Suprapubic skin (tissue), 4 donors: Measurements from ENCODE around the gene IL27RA. TPM values are rescaled to one million over a fixed set of nuclear protein-coding genes. Genes with fewer than 3 reads are reported as not detected.

Experiments
- DNase-seq, 2 donors: peaks; one replicate each; pipeline ENCODE4 v3.0.0-alpha.2; 2019; ENCODE audit warnings: low spot score in 2 of 2
- H3K27ac ChIP-seq: fragments of 200-600 bp; sonication (generic); one replicate; pipeline ENCODE4 v1.5.1; 2019
- H3K27me3 ChIP-seq: fragments of 200-600 bp; sonication (generic); one replicate; pipeline ENCODE4 v1.5.1; 2019
- H3K36me3 ChIP-seq: fragments of 200-600 bp; sonication (generic); one replicate; pipeline ENCODE4 v1.5.1; 2019
- H3K4me1 ChIP-seq: fragments of 200-600 bp; sonication (generic); one replicate; pipeline ENCODE4 v1.5.1; 2019
- H3K4me3 ChIP-seq: fragments of 200-600 bp; sonication (generic); one replicate; pipeline ENCODE4 v1.5.1; 2019; ENCODE audit warnings: mild to moderate bottlenecking
- H3K9me3 ChIP-seq: fragments of 200-600 bp; sonication (generic); one replicate; pipeline ENCODE4 v1.5.1; 2019
- EP300 ChIP-seq: sonication (generic); formaldehyde crosslinking; IDR thresholded peaks from one replicate; pipeline ENCODE4 v1.6.1; 2017; ENCODE audit warnings: antibody characterized with exemption
- POLR2A ChIP-seq, 2 donors: fragments of 450-650 bp; IDR thresholded peaks; one replicate each; pipeline ENCODE4 v1.6.1; 2017; ENCODE audit warnings: antibody characterized with exemption in 2 of 2, mild to moderate bottlenecking in 2 of 2, moderate library complexity in 2 of 2
- POLR2AphosphoS5 ChIP-seq, 3 donors: sonication (generic); formaldehyde crosslinking; IDR thresholded peaks; one replicate each; pipeline ENCODE4 v1.6.1; 2017; ENCODE audit warnings: antibody characterized with exemption in 3 of 3
- WGBS: methylation state at CpG from one replicate; pipeline ENCODE4 v1.1.5; 2018; 5-methylcytosine and 5-hydroxymethylcytosine counted together
- total RNA-seq, 4 donors: library from RNA; depleted of rRNA; stranded (reverse); fragments of >200 nt; gene quantifications; one replicate each; pipeline ENCODE4 v1.1.0, GENCODE V29; 2016
- TF ChIP-seq, protein P1 (sequence below), 2 donors: fragments of 200-600 bp in 1 of 2; fragments of 450-650 bp in 1 of 2; sonication (generic) in 1 of 2; IDR thresholded peaks; one replicate each; pipeline ENCODE4 v1.5.1; 2016 to 2019; ENCODE audit warnings: antibody characterized with exemption in 2 of 2, mild to moderate bottlenecking in 1 of 2, moderate library complexity in 1 of 2

The IL27RA gene
- total RNA-seq, 4 donors from 2014 or later, result 0.76 to 2.5 (median 1.5) TPM

DNA sequence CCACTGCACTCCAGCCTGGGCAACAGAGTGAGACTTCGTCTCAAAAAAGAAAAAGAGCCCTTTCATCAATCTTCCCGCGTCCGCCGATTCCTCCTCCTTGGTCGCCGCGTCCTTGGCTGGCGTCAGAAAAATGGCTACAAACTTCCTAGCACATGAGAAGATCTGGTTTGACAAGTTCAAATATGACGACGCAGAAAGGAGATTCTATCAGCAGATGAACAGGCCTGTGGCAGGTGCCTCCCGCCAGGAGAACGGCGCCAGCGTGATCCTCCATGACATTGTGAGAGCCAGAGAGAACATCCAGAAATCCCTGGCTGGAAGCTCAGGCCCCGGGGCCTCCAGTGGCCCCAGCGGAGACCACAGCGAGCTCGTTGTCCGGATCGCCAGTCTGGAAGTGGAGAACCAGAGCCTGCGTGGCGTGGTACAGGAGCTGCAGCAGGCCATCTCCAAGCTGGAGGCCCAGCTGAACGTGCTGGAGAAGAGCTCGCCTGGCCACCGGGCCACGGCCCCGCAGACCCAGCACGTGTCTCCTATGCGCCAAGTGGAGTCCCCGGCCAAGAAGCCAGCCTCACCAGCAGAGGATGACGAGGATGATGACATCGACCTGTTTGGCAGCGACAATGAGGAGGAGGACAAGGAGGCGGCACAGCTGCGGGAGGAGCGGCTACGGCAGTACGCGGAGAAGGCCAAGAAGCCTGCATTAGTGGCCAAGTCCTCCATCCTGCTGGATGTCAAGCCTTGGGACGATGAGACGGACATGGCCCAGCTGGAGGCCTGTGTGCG is 38.9 kb downstream of the IL27RA start:
- H3K4me1 ChIP-seq, result peaks cover 38% of the 10 kb centered on the region
- no peaks in the 10 kb centered on the region for H3K27me3 ChIP-seq
- no peak for TF ChIP-seq POLR2A (IDR thresholded peaks at IDR 0.05)
- TF ChIP-seq, protein P1, sequence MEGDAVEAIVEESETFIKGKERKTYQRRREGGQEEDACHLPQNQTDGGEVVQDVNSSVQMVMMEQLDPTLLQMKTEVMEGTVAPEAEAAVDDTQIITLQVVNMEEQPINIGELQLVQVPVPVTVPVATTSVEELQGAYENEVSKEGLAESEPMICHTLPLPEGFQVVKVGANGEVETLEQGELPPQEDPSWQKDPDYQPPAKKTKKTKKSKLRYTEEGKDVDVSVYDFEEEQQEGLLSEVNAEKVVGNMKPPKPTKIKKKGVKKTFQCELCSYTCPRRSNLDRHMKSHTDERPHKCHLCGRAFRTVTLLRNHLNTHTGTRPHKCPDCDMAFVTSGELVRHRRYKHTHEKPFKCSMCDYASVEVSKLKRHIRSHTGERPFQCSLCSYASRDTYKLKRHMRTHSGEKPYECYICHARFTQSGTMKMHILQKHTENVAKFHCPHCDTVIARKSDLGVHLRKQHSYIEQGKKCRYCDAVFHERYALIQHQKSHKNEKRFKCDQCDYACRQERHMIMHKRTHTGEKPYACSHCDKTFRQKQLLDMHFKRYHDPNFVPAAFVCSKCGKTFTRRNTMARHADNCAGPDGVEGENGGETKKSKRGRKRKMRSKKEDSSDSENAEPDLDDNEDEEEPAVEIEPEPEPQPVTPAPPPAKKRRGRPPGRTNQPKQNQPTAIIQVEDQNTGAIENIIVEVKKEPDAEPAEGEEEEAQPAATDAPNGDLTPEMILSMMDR (IDR thresholded peaks at IDR 0.05), result no peak
- TF ChIP-seq POLR2AphosphoS5 (IDR thresholded peaks at IDR 0.05), result no peak
- peak overlapping the region; percentile 72 for H3K27ac ChIP-seq
- H3K4me3 ChIP-seq, result no peak overlapping the region
- H3K9me3 ChIP-seq, result no peaks in the 10 kb centered on the region
- H3K36me3 ChIP-seq, result no peaks in the 10 kb centered on the region
- WGBS, result 84% methylated on average over 39 of the region's 43 CpGs
- no peak for DNase-seq

DNA sequence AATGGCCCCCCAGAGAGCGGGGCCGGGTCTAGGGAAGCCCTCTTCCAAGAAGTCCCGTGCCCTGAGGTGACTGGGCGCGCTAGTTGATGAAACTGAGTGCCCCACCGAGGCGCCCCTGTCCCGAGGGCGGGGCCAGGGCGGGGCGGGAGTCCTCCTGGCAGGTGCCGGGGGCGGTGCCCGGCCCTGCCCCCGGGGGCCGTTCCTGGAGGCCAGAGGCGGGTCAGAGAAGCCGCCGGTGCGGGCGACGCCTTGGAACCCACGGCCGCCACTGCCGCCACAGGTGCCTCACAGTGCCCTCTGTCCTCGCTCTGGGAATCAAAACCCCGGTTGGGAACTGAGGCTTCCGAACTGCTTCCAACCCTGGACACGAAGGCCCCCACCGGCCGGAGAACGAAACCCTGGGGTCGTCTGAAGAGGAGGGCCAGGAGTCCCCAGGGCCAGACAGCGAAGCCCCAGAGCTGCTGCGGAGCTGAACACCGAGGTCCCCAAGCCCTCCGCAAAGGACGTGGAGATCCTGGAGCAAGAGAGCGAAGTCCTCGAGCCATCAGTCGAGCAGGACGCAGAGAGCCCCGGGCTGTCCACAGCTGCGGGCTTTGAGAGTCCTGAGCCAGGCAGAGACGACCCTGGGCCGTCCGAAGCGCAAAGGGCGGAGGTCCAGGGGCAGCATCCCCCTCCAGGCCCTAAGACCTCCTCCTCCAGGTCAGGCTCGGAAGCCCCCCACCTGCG is 41.1 kb downstream of the IL27RA start, which contains the start of gene MISP3:
Gene MISP3 (plus strand): TSS at position 252 of the 726 bp plus-strand sequence. CDS start 524 bp downstream, outside the sequence.
- H3K9me3 ChIP-seq, result no peaks in the 10 kb centered on the region
- peak within 1 kb of the TSS; percentile 86 for H3K4me3 ChIP-seq
- H3K27ac ChIP-seq, result peak within 1 kb of the TSS; percentile 92
- no peak for TF ChIP-seq EP300
- TF ChIP-seq POLR2AphosphoS5 (IDR thresholded peaks at IDR 0.05), result no peak
- TF ChIP-seq, protein P1 (IDR thresholded peaks at IDR 0.05), result no peak
- TF ChIP-seq POLR2A (IDR thresholded peaks at IDR 0.05), result no peak
- no peaks in the 10 kb centered on the region for H3K36me3 ChIP-seq
- peaks cover 41% of the 10 kb centered on the region for H3K4me1 ChIP-seq
- WGBS, result 0% methylated on average over 1 of the region's 51 CpGs
- DNase-seq, result no peak
- H3K27me3 ChIP-seq, result no peaks in the 10 kb centered on the region

DNA sequence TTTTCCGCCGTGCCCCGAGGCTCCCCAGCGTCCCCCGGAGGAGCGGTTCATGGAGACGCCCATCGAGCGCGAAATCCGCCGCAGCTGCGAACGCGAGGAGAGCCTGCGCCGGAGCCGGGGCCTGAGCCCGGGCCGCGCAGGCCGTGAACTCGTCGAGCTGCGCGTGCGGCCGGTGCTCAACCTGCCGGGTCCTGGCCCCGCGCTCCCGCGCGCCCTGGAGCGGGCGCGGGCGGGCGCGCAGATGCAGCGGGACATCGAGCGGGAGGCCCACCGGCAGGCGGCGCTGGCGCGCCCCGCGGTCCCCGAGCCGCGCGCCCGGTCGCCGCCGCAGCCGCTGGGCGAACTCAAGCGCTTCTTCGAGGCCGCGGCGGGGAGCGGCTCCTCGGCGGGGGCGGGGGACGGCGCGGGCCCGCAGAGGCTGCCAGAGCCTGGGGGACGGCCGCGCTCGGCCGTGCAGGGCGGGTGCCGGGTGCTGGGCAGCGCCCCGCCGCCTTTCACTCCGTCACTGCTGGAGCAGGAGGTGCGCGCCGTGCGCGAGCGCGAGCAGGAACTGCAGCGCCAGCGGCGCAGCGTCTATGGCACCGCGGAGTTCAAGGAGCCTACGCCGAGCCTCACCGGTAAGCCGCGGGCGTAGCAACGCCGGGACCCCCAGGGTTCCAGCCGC is 41.8 kb downstream of the IL27RA start:
- WGBS, result 0% methylated on average over 35 of the region's 106 CpGs
- peaks cover 41% of the 10 kb centered on the region for H3K4me1 ChIP-seq
- no peak for DNase-seq
- peak overlapping the region; percentile 92 for H3K27ac ChIP-seq
- peak overlapping the region; percentile 86 for H3K4me3 ChIP-seq
- no peaks in the 10 kb centered on the region for H3K27me3 ChIP-seq
- H3K36me3 ChIP-seq, result no peaks in the 10 kb centered on the region
- TF ChIP-seq, protein P1 (IDR thresholded peaks at IDR 0.05), result peak; percentile 47 to 80
- no peak for TF ChIP-seq EP300
- peak in 1 of 2 donors; percentile 31 for TF ChIP-seq POLR2A (IDR thresholded peaks at IDR 0.05)
- no peak for TF ChIP-seq POLR2AphosphoS5 (IDR thresholded peaks at IDR 0.05)
- H3K9me3 ChIP-seq, result no peaks in the 10 kb centered on the region

DNA sequence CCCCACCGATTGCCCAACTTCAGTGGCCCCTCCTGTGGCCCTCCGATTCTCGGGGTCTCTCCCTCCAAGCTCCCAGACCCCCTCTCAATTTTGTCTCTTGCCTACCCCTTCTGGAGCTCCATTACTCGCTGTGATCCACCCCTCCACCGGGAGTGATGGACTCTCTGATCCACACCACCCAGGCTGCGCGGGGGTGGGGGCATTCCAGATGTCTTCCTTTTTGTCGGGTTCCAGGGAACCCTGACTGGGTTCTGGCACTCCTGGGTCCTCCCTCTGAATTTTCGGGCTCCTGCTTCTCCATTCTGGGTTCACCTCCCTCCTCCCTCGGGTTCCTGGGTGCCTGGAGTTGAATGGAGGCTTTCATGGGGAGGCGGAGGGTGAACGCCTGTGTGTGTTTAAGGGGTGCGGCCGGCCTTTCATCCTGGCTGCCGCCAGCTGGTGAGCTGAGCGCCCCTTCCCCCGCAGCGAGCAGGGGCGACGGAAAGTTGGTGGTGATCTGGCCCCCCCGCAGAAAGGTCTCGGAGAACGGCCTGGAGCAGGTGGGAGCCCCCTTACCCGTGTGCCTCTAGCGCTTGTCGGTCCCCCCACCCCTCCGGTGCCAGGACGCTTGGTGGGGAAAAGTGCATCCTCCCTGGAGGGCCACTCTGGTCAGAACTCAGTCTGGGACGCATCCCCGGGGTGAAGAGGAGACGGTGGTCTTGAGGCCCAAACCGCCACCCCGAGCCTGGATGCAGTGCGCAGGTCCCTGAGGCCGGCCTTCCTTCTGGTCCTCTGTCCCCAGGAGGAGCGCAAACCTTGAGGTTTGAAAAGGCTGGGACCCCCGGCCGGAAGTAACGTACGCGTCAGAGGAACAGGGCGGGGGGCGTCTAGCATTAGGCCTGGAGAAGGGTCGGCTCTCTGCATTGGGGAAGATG is 42.6 kb downstream of the IL27RA start:
- H3K9me3 ChIP-seq, result no peaks in the 10 kb centered on the region
- H3K27me3 ChIP-seq, result no peaks in the 10 kb centered on the region
- H3K4me3 ChIP-seq, result peak overlapping the region; percentile 86
- TF ChIP-seq, protein P1 (IDR thresholded peaks at IDR 0.05), result no peak
- no peak for TF ChIP-seq POLR2A (IDR thresholded peaks at IDR 0.05)
- TF ChIP-seq POLR2AphosphoS5 (IDR thresholded peaks at IDR 0.05), result no peak
- TF ChIP-seq EP300, result no peak
- peaks cover 41% of the 10 kb centered on the region for H3K4me1 ChIP-seq
- DNase-seq, result no peak
- peak overlapping the region; percentile 92 for H3K27ac ChIP-seq
- no peaks in the 10 kb centered on the region for H3K36me3 ChIP-seq
- WGBS, result 5% methylated on average over 9 of the region's 44 CpGs
